ENCODE measurements around the gene BGN. TPM values are rescaled to one million over a fixed set of nuclear protein-coding genes. Genes with fewer than 3 reads are reported as not detected.

The BGN gene
- total RNA-seq, 1 donor = 133 TPM

DNA sequence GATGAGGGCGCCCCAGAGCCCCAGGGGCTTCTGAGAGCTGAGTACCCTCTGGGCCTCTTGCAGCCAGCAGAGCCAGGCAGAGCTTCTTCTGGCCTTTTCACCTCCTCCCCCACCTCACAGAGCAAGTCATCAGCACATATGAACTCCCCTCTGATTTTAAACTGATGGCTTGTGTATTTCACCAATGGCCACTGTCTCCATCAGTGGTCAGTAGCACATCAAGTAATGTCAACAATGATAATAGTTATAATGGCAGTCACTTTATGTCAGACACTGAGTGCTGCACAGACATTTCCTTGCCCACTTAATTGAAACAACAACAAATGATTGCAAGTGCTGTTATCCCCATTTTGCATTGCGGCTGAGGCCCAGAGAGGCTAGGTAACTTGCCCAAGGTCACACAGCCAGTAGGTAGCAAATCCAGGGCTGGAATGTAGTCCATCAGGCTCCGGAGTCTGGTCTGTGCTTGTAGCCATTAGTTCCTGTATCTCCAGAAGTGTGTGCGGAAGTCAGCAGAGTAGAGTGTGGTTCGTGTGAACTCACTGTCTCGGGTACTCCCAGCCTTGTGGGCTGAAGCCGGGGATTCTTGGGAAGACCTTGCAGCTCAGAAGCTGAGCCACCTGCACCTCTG is 25.6 kb downstream of the BGN start:
- TF ChIP-seq CTCF (IDR thresholded peaks at IDR 0.05; ENCODE audit: insufficient read depth, low read length) = no peak
- H3K4me3 ChIP-seq (ENCODE audit: low read depth, low read length) = no peak overlapping the region
- no peak for DNase-seq (ENCODE audit: low read depth)

GRCh38 chrX:153521034-153521433 is 26.3 kb downstream of the BGN start:
- no peak for TF ChIP-seq CTCF (IDR thresholded peaks at IDR 0.05; ENCODE audit: insufficient read depth, low read length)
- no peak overlapping the region for H3K4me3 ChIP-seq (ENCODE audit: low read depth, low read length)
- DNase-seq (ENCODE audit: low read depth) = peak; percentile 60

DNA sequence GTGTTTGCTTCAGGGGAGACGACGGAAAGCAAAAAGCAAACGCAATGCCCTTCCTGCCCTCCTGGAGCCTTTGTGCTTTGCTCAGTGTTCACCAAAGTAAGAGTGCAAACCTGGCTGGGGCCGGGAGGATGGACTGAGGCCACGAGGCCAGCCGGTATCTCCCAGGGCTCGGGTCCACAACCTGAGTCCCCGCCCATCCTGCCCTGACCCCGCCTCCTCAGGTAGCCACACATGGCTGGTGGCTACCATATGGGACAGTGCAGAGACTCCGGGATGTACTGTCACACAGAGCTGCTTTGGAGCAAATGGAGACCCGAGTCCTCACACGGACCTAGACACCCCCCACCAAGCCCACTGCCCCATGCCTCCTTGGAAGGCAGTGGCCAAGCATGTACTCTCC is 27.5 kb downstream of the BGN start:
- DNase-seq (ENCODE audit: low read depth) = no peak
- TF ChIP-seq CTCF (IDR thresholded peaks at IDR 0.05; ENCODE audit: insufficient read depth, low read length) = no peak

GRCh38 chrX:153523269-153523668 is 28.5 kb downstream of the BGN start:
- TF ChIP-seq CTCF (IDR thresholded peaks at IDR 0.05; ENCODE audit: insufficient read depth, low read length) = no peak
- no peak for DNase-seq (ENCODE audit: low read depth)
- H3K4me3 ChIP-seq (ENCODE audit: low read depth, low read length) = no peak overlapping the region

More for the DNA sequence above, 27.5 kb downstream of the BGN start:
- H3K4me3 ChIP-seq (ENCODE audit: low read depth, low read length) = no peak overlapping the region

DNA sequence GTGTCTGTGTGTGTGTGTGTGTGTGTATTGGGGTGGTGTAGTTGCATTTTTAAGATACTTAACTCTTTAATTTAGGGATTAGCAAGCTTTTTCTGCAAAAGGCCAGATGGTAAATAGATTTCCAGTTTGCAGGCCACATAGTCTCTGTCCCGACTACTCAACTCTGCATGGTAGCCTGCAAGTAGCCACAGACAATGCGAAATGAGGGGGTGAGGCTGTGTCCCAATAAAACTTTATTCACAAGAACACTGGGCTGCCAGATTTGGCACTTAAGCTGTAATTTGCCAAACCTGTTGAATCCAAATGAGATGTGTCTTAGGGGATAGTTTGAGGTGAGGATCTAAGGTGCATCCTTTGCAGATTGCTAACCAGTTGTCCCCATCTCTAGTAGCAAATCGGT is 29.5 kb downstream of the BGN start:
- no peak for TF ChIP-seq CTCF (IDR thresholded peaks at IDR 0.05; ENCODE audit: insufficient read depth, low read length)
- no peak for DNase-seq (ENCODE audit: low read depth)
- no peak overlapping the region for H3K4me3 ChIP-seq (ENCODE audit: low read depth, low read length)

GRCh38 chrX:153525451-153525850 is 30.7 kb downstream of the BGN start:
- no peak for DNase-seq (ENCODE audit: low read depth)
- TF ChIP-seq CTCF (IDR thresholded peaks at IDR 0.05; ENCODE audit: insufficient read depth, low read length) = no peak
- H3K4me3 ChIP-seq (ENCODE audit: low read depth, low read length) = no peak overlapping the region

DNA sequence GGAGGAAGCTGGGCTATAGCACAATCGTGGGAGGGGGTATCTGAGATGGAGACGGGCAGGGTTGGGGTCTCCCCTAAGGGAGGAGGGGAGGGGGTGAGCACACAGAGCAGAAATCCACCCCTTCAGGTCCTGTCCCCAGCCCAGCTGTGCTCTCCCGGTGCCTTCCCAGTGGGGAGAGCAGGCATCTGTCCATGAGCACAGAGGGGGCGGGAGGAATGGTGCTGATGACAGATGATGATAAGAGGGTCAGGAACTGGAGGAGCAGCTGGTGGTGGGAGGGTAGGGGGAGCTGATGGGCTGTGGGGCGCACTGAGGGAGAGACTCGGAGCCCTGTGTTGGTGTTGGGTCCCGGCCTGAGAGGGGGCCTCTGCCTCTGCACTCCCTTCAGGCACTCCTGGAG is 31.3 kb downstream of the BGN start:
- no peak for DNase-seq (ENCODE audit: low read depth)
- no peak overlapping the region for H3K4me3 ChIP-seq (ENCODE audit: low read depth, low read length)
- TF ChIP-seq CTCF (IDR thresholded peaks at IDR 0.05; ENCODE audit: insufficient read depth, low read length) = no peak
